ENCODE measurements around the gene MYOZ3. TPM values are rescaled to one million over a fixed set of nuclear protein-coding genes. Genes with fewer than 3 reads are reported as not detected.

The MYOZ3 gene
- polyA plus RNA-seq, 1 experiment: 0.51 TPM

DNA sequence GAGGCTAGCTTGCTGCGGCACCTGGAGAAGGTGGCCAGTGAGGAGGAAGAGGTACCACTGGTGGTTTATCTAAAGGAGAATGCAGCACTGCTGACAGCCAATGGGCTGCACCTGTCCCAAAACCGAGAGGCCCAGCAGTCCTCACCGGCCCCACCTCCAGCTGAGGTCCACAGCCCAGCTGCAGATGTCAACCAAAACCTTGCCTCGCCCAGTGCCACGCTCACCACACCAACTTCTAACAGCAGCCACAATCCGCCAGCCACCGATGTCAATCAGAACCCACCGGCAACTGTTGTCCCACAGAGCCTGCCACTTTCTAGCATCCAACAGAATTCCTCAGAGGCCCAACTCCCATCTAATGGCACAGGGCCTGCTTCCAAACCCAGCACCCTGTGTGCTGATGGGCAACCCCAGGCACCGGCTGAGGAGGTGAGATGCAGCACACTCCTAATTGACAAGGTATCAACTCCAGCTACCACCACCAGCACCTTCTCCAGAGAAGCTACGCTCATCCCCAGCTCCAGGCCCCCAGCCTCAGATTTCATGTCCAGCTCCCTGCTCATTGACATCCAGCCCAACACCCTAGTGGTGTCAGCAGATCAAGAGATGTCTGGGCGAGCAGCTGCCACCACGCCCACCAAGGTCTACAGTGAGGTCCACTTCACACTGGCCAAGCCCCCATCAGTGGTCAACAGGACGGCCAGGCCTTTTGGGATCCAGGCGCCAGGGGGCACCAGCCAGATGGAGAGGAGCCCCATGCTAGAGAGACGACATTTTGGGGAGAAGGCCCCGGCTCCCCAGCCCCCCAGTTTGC, 12.6 kb upstream of the MYOZ3 start:
- no peaks in the 10 kb centered on the region; the same call in 1 of the 2 replicates for H3K9me3 ChIP-seq (ENCODE audit: control insufficient read depth, insufficient read depth, low read length)
- DNase-seq (ENCODE audit: low read depth, low spot score): no peak
- POLR2A ChIA-PET: no interaction called here
- H3K27me3 ChIP-seq (ENCODE audit: control insufficient read depth, insufficient read depth, low read length): no peaks in the 10 kb centered on the region
- no peak overlapping the region for H3K27ac ChIP-seq (ENCODE audit: low read depth, low read length)
- TF ChIP-seq, protein P1, sequence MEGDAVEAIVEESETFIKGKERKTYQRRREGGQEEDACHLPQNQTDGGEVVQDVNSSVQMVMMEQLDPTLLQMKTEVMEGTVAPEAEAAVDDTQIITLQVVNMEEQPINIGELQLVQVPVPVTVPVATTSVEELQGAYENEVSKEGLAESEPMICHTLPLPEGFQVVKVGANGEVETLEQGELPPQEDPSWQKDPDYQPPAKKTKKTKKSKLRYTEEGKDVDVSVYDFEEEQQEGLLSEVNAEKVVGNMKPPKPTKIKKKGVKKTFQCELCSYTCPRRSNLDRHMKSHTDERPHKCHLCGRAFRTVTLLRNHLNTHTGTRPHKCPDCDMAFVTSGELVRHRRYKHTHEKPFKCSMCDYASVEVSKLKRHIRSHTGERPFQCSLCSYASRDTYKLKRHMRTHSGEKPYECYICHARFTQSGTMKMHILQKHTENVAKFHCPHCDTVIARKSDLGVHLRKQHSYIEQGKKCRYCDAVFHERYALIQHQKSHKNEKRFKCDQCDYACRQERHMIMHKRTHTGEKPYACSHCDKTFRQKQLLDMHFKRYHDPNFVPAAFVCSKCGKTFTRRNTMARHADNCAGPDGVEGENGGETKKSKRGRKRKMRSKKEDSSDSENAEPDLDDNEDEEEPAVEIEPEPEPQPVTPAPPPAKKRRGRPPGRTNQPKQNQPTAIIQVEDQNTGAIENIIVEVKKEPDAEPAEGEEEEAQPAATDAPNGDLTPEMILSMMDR (IDR thresholded peaks at IDR 0.05; ENCODE audit: low read depth, low read length): no peak
- no peak overlapping the region for H3K4me3 ChIP-seq (ENCODE audit: low read depth, low read length)
- CTCF ChIA-PET: no interaction called here

DNA sequence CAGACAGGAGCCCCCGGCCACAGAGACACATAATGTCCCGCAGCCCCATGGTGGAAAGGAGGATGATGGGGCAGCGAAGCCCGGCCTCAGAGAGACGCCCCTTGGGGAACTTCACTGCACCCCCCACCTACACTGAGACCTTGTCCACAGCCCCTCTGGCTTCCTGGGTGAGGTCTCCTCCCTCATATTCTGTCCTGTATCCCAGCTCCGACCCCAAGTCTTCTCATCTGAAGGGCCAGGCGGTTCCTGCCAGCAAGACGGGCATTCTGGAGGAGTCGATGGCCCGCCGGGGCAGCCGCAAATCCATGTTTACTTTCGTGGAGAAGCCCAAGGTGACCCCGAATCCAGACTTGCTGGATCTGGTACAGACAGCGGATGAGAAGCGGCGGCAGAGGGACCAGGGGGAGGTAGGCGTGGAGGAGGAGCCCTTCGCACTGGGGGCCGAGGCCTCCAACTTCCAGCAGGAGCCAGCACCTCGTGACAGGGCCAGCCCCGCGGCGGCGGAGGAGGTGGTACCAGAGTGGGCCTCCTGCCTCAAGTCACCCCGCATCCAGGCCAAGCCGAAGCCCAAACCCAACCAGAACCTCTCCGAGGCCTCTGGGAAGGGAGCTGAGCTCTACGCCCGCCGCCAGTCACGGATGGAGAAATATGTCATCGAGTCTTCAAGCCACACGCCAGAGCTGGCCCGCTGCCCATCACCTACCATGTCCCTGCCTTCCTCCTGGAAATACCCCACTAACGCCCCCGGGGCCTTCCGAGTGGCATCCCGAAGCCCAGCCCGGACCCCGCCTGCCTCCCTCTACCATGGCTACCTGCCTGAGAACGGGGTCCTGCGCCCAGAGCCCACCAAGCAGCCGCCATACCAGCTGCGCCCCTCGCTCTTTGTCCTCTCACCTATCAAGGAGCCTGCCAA, 11.7 kb upstream of the MYOZ3 start:
- POLR2A ChIA-PET: no interaction called here
- Histone ChIP-seq H3K27ac (ENCODE audit: low read depth, low read length) (no peak overlapping the region), H3K27me3 (ENCODE audit: control insufficient read depth, insufficient read depth, low read length) (no peaks in the 10 kb centered on the region), H3K9me3 (ENCODE audit: control insufficient read depth, insufficient read depth, low read length) (no peaks in the 10 kb centered on the region; the same call in 1 of the 2 replicates), H3K4me3 (ENCODE audit: low read depth, low read length) (no peak overlapping the region)
- DNase-seq (ENCODE audit: low read depth, low spot score): no peak
- TF ChIP-seq, protein P1 (IDR thresholded peaks at IDR 0.05; ENCODE audit: low read depth, low read length): no peak
- CTCF ChIA-PET: no interaction called here

DNA sequence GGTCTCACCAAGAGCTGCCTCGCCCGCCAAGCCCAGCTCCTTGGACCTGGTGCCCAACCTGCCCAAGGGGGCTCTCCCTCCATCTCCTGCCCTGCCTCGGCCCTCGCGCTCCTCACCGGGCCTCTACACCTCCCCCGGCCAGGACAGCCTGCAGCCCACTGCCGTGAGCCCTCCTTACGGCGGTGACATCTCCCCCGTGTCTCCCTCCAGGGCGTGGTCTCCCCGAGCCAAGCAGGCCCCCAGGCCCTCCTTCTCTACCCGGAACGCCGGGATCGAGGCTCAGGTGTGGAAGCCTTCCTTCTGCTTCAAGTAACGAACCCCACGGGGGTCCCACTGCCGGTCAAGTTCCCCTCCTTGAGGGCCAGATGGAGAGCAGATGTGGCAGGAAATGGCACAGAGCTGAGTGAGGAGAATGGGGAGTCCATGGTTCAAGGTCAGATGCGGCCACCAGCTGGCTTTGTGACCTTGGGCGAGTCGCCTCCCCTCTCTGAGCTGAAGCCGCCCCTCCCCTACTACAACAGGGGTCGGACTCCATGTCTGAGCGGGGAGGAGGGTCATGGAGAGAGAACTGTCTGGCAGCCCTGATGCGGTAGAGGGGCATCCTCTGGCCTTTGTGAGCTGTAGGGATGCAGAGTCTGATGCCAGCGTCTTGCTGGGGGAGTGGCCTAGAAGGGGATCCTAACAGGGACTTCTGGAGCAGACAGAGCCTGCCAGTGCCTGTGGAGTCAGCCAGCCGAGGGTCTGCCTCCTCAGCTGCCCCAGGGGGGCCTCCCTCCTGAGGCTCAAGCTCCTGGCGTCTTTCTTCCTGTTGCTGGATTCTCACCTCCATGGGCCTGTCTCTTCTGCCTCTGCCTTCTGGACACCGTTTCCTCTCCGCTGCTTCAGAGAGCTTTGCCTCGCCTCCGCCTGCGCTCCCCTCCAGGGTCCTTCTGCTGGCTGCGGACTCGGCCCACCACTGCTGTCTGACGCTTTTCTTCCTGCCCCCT, 10.7 kb upstream of the MYOZ3 start:
- ChIA-PET CTCF (no interaction called here), POLR2A (no interaction called here)
- no peaks in the 10 kb centered on the region; the same call in 1 of the 2 replicates for H3K9me3 ChIP-seq (ENCODE audit: control insufficient read depth, insufficient read depth, low read length)
- H3K27me3 ChIP-seq (ENCODE audit: control insufficient read depth, insufficient read depth, low read length): no peaks in the 10 kb centered on the region
- H3K4me3 ChIP-seq (ENCODE audit: low read depth, low read length): no peak overlapping the region
- H3K27ac ChIP-seq (ENCODE audit: low read depth, low read length): no peak overlapping the region
- DNase-seq (ENCODE audit: low read depth, low spot score): no peak
- TF ChIP-seq, protein P1 (IDR thresholded peaks at IDR 0.05; ENCODE audit: low read depth, low read length): no peak

DNA sequence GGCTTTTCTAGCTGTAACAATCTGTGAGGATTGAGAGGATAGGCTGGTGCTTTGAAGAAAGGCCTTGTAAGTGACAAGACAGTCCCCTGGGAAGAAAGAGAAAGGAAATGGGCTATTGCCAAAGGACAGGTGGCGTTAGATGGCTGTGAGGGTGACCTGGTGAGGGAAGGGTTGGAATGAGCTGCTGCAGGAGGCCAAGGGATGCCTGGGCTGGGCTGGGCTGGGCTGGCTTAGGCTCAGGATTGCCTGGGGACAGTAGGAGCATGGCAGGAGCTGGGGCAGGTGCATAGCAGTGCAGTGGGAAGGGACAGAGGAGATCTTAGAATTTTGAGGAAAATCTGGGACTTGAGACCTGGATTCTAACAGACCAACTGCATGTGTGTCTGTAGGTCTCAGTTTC, 9.7 kb upstream of the MYOZ3 start:
- TF ChIP-seq, protein P1 (IDR thresholded peaks at IDR 0.05; ENCODE audit: low read depth, low read length): no peak
- Histone ChIP-seq H3K27me3 (ENCODE audit: control insufficient read depth, insufficient read depth, low read length) (no peaks in the 10 kb centered on the region), H3K9me3 (ENCODE audit: control insufficient read depth, insufficient read depth, low read length) (no peaks in the 10 kb centered on the region; the same call in 1 of the 2 replicates), H3K27ac (ENCODE audit: low read depth, low read length) (no peak overlapping the region), H3K4me3 (ENCODE audit: low read depth, low read length) (no peak overlapping the region)
- ChIA-PET CTCF (interaction anchor here (0.5 to 9.3 kb wide), 2 partner anchors 91 to 335 kb away, joined by 3 to 130 read pairs; no protein-coding TSS in a partner anchor), POLR2A (no interaction called here)
- DNase-seq (ENCODE audit: low read depth, low spot score): no peak

Data from AG04450 (cell line).